ENCODE data around the gene UBE4B. TPM values are rescaled to one million over a fixed set of nuclear protein-coding genes. Genes with fewer than 3 reads are reported as not detected.

The UBE4B gene
- total RNA-seq (2021; ENCODE audit: unreplicated experiment) (44.7 TPM), Bru-seq, nascent RNA (percentile 67 among the genes with signal in this experiment), BruChase-seq, experiment 1, labeled RNA remaining after a 6-hour chase (percentile 76 among the genes with signal in this experiment), BruChase-seq, experiment 2, labeled RNA remaining after a 2-hour chase (percentile 69 among the genes with signal in this experiment)
- polyA plus RNA-seq (2012) = 15.7 and 20.5 TPM in 2 replicates
- long read RNA-seq, full-length matches to known transcripts = 7 of 32 reads
- long read RNA-seq, partial matches to known transcripts = 16 of 32 reads
- long read RNA-seq, other reads (novel, unspliced or antisense) = 9 of 32 reads

DNA sequence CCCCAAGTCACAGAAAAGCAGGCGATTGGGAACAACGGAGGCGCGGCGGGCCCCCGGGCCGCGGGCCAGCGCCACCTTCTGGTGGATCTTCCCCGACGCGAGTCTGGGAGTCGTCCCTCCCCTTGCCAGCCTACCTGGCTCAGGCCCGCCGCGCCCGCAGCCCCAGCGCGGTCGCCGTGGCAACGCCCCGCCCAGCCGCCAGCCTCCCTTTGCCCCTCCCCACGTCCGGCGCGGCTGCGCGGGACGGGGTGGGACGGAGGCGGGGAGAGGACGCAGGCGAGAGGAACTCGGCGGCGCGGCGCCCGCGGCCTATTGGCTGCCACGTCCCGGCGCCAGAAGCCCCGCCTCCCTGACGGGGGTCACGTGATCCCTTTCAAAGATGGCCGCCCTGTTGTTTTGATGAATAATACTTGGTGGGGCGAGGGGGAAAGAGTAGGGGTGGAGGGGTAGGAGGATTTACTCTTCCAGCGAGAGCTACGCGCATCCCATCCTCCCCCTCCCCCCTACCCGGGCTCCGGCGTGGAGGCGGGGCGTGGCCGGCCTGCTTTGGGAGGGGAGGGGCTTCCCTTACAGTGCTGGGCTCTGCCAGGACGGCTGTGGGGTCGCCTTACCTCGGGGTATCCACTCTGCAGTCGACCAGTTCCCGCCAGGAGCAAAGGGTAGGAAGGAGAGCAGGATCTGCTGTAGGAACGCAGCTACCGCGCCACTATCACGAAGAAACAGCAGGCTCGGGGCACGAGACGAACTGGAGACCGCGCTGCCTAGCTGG lies at the start of gene UBE4B:
UBE4B (plus strand) TSS at position 369 of the 769 bp plus-strand sequence. CDS start 713 bp downstream, outside the sequence.
- Histone ChIP-seq H3K79me2 (ENCODE audit: insufficient read depth, low read length) (peaks cover 47% of the 10 kb centered on the region), H3K9me2 (ENCODE audit: insufficient read depth) (no peaks in the 10 kb centered on the region), H4K20me1 (ENCODE audit: insufficient read depth) (no peaks in the 10 kb centered on the region), H3K4me1 (ENCODE audit: control insufficient read depth in 1 of 2, insufficient read depth in 2 of 2, low read length in 2 of 2) (peaks cover 15 to 23% of the 10 kb centered on the region in 2 experiments), H3K27ac (ENCODE audit: low read depth, low read length) (peak within 1 kb of the TSS; percentile 82), H3K4me3 (replicated peaks in 1 of 2; ENCODE audit: low read depth in 1 of 2, low read length in 2 of 2) (peak within 1 kb of the TSS; percentile 86 to 98), H3K4me2 (ENCODE audit: low read length) (peak within 1 kb of the TSS; percentile 85), H2AFZ (ENCODE audit: low read depth, low read length, poor library complexity, severe bottlenecking) (peak within 1 kb of the TSS; percentile 63), H3K9ac (ENCODE audit: low read length) (peak within 1 kb of the TSS; percentile 92), H3K36me3 (ENCODE audit: control insufficient read depth in 1 of 2, insufficient read depth in 2 of 2, low read length in 2 of 2) (peaks cover 0 to 3% of the 10 kb centered on the region in 2 experiments; a peak in 1 of 4 replicates), H3K9me3 (ENCODE audit: control insufficient read depth in 1 of 2, insufficient read depth in 1 of 2, low read depth in 1 of 2, low read length in 2 of 2) (no peaks in the 10 kb centered on the region), H3K27me3 (ENCODE audit: insufficient read depth, low read length) (no peaks in the 10 kb centered on the region)
- ChIA-PET POLR2A (interaction anchor here (1.1 kb wide), 1 partner anchor 90 kb away, joined by 5 read pairs; the partner anchor contains the start of genes LZIC and NMNAT1), RAD21 (ENCODE audit: low non-redundant PET in 1 of 2, low total read pairs in 2 of 2, uncharacterized antibody in 2 of 2, unreplicated experiment in 2 of 2) (no interaction called here), CTCF (interaction anchor here (0.8 to 1.3 kb wide), 4 partner anchors 12 to 82 kb away, joined by 3 to 4 read pairs (median 3); no protein-coding TSS in a partner anchor)
- TF ChIP-seq, protein P1, sequence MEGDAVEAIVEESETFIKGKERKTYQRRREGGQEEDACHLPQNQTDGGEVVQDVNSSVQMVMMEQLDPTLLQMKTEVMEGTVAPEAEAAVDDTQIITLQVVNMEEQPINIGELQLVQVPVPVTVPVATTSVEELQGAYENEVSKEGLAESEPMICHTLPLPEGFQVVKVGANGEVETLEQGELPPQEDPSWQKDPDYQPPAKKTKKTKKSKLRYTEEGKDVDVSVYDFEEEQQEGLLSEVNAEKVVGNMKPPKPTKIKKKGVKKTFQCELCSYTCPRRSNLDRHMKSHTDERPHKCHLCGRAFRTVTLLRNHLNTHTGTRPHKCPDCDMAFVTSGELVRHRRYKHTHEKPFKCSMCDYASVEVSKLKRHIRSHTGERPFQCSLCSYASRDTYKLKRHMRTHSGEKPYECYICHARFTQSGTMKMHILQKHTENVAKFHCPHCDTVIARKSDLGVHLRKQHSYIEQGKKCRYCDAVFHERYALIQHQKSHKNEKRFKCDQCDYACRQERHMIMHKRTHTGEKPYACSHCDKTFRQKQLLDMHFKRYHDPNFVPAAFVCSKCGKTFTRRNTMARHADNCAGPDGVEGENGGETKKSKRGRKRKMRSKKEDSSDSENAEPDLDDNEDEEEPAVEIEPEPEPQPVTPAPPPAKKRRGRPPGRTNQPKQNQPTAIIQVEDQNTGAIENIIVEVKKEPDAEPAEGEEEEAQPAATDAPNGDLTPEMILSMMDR (IDR thresholded peaks at IDR 0.05 in 2 of 3, conservative IDR thresholded peaks at IDR 0.05 in 1 of 3; ENCODE audit: borderline replicate concordance in 1 of 3, insufficient read depth in 1 of 3, low read depth in 2 of 3, low read length in 2 of 3) = peak; percentile 76 to 88 (median 77)
- TF ChIP-seq SRF (IDR thresholded peaks at IDR 0.05; ENCODE audit: low read depth) = no peak
- TF ChIP-seq RAD21 (IDR thresholded peaks at IDR 0.05; ENCODE audit: low read depth) = peak; percentile 83
- TF ChIP-seq, protein P2, sequence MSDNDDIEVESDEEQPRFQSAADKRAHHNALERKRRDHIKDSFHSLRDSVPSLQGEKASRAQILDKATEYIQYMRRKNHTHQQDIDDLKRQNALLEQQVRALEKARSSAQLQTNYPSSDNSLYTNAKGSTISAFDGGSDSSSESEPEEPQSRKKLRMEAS (IDR thresholded peaks at IDR 0.05) = peak; percentile 59; the same call in 1 of the 2 replicates
- TF ChIP-seq TCF7L2 (IDR thresholded peaks at IDR 0.05; ENCODE audit: borderline replicate concordance, extremely low read depth, insufficient read depth, insufficient read length) = peak; percentile 9
- TF ChIP-seq SP1 (IDR thresholded peaks at IDR 0.05; ENCODE audit: low read depth) = peak; percentile 46; the same call in 1 of the 2 replicates
- peak; percentile 67 for TF ChIP-seq POLR2AphosphoS5 (IDR thresholded peaks at IDR 0.05; ENCODE audit: low read depth, low read length)
- peak; percentile 95 for TF ChIP-seq YY1 (IDR thresholded peaks at IDR 0.05; ENCODE audit: extremely low read depth, insufficient replicate concordance, low read depth, low read length)
- no peak for TF ChIP-seq CBX3 (IDR thresholded peaks at IDR 0.05; ENCODE audit: low read depth)
- TF ChIP-seq ZNF274 (IDR thresholded peaks at IDR 0.05; ENCODE audit: low read depth, low read length) = no peak
- TF ChIP-seq POLR2A (IDR thresholded peaks at IDR 0.05; ENCODE audit: borderline replicate concordance, extremely low read depth, insufficient read depth, insufficient read length) = peak; percentile 46
- DNase-seq (ENCODE audit: low read depth, low spot score) (peak; percentile 93), ATAC-seq (peak; percentile 93)
- TSS peak; percentile 81 for BruUV-seq (replicated peaks)
- intact Hi-C loops (cut with micrococcal nuclease) = loop anchor here (1.0 to 2.0 kb wide), 3 partner anchors 82 to 158 kb away; partner anchors contain the start of genes LZIC and NMNAT1
